ENCODE measurements around the gene SPAG9. TPM values are rescaled to one million over a fixed set of nuclear protein-coding genes. Genes with fewer than 3 reads are reported as not detected.

SPAG9 gene
- total and polyA plus RNA-seq, 7 donors: 21.6 to 79.9 (median 74.3) TPM

DNA sequence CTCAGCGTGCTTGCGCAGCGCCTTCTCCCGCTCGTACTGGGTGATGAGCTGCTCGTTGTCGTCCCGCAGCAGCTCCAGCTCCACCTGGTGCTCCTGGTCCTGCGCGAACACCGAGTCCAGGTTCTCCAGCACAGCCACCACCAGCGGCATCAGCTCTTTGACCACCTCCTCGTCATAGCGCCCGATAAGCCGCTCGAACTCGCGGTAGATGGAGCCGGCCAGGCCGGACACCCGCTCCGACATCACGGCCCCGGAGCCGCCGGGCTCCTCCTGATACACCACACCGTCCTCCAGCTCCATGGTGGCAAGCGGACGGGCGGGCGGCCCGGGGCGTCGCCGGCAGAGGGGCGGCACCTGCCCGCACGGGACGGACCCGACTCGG is 320 bp downstream of the SPAG9 start:
- DNase-seq: peak; percentile 81
- 0 to 1% methylated on average over 42 of the region's 42 CpGs for WGBS, 2 donors
- Histone ChIP-seq H3K4me1 (peaks cover 0 to 43% (median 29%) of the 10 kb centered on the region in 4 donors), H3K4me3 (peak overlapping the region; percentile 91 to 99 (median 98)), H3K9me3 (no peaks in the 10 kb centered on the region), H3K27me3 (no peaks in the 10 kb centered on the region), H3K36me3 (no peaks in the 10 kb centered on the region), H3K27ac (peak overlapping the region; percentile 98 to 100 (median 100))
- TF ChIP-seq EP300 (IDR thresholded peaks at IDR 0.05) (no peak), POLR2AphosphoS5 (IDR thresholded peaks at IDR 0.05) (no peak), POLR2A (IDR thresholded peaks at IDR 0.05) (no peak)
- TF ChIP-seq, protein P1, sequence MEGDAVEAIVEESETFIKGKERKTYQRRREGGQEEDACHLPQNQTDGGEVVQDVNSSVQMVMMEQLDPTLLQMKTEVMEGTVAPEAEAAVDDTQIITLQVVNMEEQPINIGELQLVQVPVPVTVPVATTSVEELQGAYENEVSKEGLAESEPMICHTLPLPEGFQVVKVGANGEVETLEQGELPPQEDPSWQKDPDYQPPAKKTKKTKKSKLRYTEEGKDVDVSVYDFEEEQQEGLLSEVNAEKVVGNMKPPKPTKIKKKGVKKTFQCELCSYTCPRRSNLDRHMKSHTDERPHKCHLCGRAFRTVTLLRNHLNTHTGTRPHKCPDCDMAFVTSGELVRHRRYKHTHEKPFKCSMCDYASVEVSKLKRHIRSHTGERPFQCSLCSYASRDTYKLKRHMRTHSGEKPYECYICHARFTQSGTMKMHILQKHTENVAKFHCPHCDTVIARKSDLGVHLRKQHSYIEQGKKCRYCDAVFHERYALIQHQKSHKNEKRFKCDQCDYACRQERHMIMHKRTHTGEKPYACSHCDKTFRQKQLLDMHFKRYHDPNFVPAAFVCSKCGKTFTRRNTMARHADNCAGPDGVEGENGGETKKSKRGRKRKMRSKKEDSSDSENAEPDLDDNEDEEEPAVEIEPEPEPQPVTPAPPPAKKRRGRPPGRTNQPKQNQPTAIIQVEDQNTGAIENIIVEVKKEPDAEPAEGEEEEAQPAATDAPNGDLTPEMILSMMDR (IDR thresholded peaks at IDR 0.05): no peak
- intact Hi-C loops (cut with DNase I): loop anchor here (1.0 to 2.0 kb wide), 2 partner anchors 46 to 254 kb away; partner anchors contain the start of genes NME2 and TOB1

DNA sequence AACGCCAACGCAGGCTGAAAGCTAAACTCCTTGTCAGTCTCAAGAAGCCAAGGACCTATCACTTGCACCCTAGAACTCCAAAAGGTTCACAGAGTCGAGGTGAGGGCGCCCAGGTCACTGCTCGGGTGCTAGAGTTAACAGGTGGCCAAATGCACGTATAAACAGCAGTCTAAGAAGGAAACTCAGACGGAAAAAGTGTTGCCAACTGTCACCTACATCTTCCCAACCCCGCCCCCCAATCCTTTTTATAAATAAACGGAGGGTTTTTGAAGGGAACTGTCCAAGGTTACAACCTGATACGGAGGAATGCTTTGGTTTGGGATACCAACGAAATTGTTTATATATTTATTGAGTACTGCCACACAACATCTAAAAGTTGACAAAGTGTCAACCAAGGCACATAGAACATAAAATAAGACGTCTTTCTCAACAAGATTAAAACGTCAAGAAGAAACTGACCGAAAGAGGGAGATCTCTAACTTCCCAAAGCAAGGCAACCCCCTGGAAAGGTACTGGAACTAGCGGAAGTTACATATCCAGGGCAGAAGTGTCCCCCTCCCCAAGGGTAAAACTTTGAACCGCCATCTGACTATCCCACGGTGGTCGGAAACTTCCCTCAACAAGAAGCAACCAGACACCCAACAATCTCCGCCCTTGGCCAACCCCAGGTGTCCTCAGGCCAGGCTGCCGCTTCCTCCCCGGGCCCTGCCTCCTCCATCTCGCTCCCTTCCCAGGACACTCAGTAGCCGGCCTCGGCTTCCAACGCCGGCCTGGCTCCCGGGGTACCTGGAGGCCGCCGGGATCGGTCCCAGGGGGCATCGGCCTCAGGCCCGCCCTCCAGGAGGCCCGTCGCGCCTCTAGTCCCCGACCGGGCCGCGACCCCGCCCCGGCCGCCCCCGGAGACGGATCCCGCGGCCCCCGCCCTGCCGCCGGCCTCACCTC is 982 bp downstream of the SPAG9 start:
- no peaks in the 10 kb centered on the region for H3K9me3 ChIP-seq
- 1% methylated on average over 49 of the region's 49 CpGs for WGBS, 2 donors
- intact Hi-C loops (cut with DNase I): loop anchor here (1.0 to 2.0 kb wide), 2 partner anchors 47 to 253 kb away; partner anchors contain the start of genes NME2 and TOB1
- H3K27me3 ChIP-seq: no peaks in the 10 kb centered on the region
- peaks cover 0 to 43% (median 29%) of the 10 kb centered on the region in 4 donors for H3K4me1 ChIP-seq
- TF ChIP-seq, protein P1 (IDR thresholded peaks at IDR 0.05): peak in 1 of 4 experiments; percentile 20
- TF ChIP-seq POLR2AphosphoS5 (IDR thresholded peaks at IDR 0.05) (peak in 2 of 4 donors; percentile 11 to 44), POLR2A (IDR thresholded peaks at IDR 0.05) (no peak), EP300 (IDR thresholded peaks at IDR 0.05) (no peak)
- peak overlapping the region; percentile 98 to 100 (median 100) for H3K27ac ChIP-seq
- H3K4me3 ChIP-seq: peak overlapping the region; percentile 91 to 99 (median 98)
- H3K36me3 ChIP-seq: no peaks in the 10 kb centered on the region
- DNase-seq: peak; percentile 81

- H3K4me1 ChIP-seq: peaks cover 0 to 43% (median 29%) of the 10 kb centered on the region in 4 donors
- 14 to 48% methylated on average over 14 of the region's 14 CpGs for WGBS, 2 donors
- peak overlapping the region; percentile 98 to 100 (median 100) for H3K27ac ChIP-seq
- DNase-seq: peak; percentile 75
- TF ChIP-seq POLR2AphosphoS5 (IDR thresholded peaks at IDR 0.05): peak in 2 of 4 donors; percentile 8 to 13
- TF ChIP-seq, protein P1 (IDR thresholded peaks at IDR 0.05): no peak
- intact Hi-C loops (cut with DNase I): no loop called here
- H3K9me3 ChIP-seq: no peaks in the 10 kb centered on the region
- no peaks in the 10 kb centered on the region for H3K36me3 ChIP-seq
- H3K4me3 ChIP-seq: peak overlapping the region in 2 of 4 donors; percentile 97 to 99
- H3K27me3 ChIP-seq: no peaks in the 10 kb centered on the region
These were observed 2.1 kb downstream of the SPAG9 start for GRCh38 chr17:51118330-51119195.

- H3K36me3 ChIP-seq: no peaks in the 10 kb centered on the region
- DNase-seq: no peak
- no peaks in the 10 kb centered on the region for H3K27me3 ChIP-seq
- intact Hi-C loops (cut with DNase I): no loop called here
- no peak overlapping the region for H3K4me3 ChIP-seq
- H3K4me1 ChIP-seq: peaks cover 0 to 47% (median 31%) of the 10 kb centered on the region in 4 donors
- TF ChIP-seq EP300 (IDR thresholded peaks at IDR 0.05) (no peak), POLR2AphosphoS5 (IDR thresholded peaks at IDR 0.05) (no peak), POLR2A (IDR thresholded peaks at IDR 0.05) (no peak)
- TF ChIP-seq, protein P1 (IDR thresholded peaks at IDR 0.05): no peak
- no peaks in the 10 kb centered on the region for H3K9me3 ChIP-seq
- 93 to 95% methylated on average over 4 of the region's 4 CpGs for WGBS, 2 donors
- no peak overlapping the region for H3K27ac ChIP-seq
These were observed 5.5 kb downstream of the SPAG9 start for GRCh38 chr17:51115179-51115578.

All from sigmoid colon (tissue), 7 donors.